IMR-90 (cell line): Measurements from ENCODE around the gene LRPAP1. TPM values are rescaled to one million over a fixed set of nuclear protein-coding genes. Genes with fewer than 3 reads are reported as not detected.

Experiments
- ATAC-seq: fragments of 200-7000 bp; cut with Tn5 transposase; 2 replicates; pipeline ENCODE4 v1.9.1; 2020; ENCODE audit warnings: low read depth, mild to moderate bottlenecking, moderate library complexity
- BruUV-seq: library from RNA; stranded (reverse); fragments of 400-500 nt; replicated peaks from 2 replicates; lab custom pipeline; 2021; lab: Mats Ljungman, UMichigan
- CTCF ChIA-PET: fragments of 300-600 bp; formaldehyde crosslinking; extraction: SDS; loops from one replicate; lab custom pipeline; 2021; ENCODE audit warnings: antibody characterized with exemption; lab: Yijun Ruan, JAX
- POLR2A ChIA-PET: fragments of 300-600 bp; sonication (Branson Sonifier 250); formaldehyde crosslinking; loops from one replicate; lab custom pipeline; 2022; ENCODE audit warnings: antibody characterized with exemption; ENCODE audit not compliant: unreplicated experiment; lab: Charles Lee
- DNase-seq: peaks from one replicate; pipeline ENCODE4 v3.0.0; 2013
- H2AFZ ChIP-seq: replicated peaks from 2 replicates; pipeline ENCODE3; 2013; ENCODE audit warnings: low read length, mild to moderate bottlenecking; ENCODE audit not compliant: poor library complexity
- H2AK5ac ChIP-seq: 2 replicates; pipeline ENCODE4 v1.6.1; 2013; ENCODE audit warnings: low read depth, low read length, inconsistent platforms
- H2AK9ac ChIP-seq: replicated peaks from 2 replicates; pipeline ENCODE3; 2013; ENCODE audit warnings: mild to moderate bottlenecking, low read depth, low read length, moderate library complexity; ENCODE audit not compliant: poor library complexity
- H2BK120ac ChIP-seq: 2 replicates; pipeline ENCODE4 v1.6.1; 2013; ENCODE audit warnings: low read depth, low read length, inconsistent platforms
- H2BK15ac ChIP-seq: 3 replicates; pipeline ENCODE4 v1.6.1; 2013; ENCODE audit warnings: low read depth, low read length, inconsistent platforms
- H2BK20ac ChIP-seq: 2 replicates; pipeline ENCODE4 v1.6.1; 2013; ENCODE audit warnings: low read depth, mild to moderate bottlenecking, inconsistent platforms, low read length, moderate library complexity
- H2BK5ac ChIP-seq: 2 replicates; pipeline ENCODE4 v1.6.1; 2013; ENCODE audit warnings: mild to moderate bottlenecking, low read depth, low read length, inconsistent platforms; ENCODE audit not compliant: poor library complexity, severe bottlenecking
- H3K14ac ChIP-seq: replicated peaks from 2 replicates; pipeline ENCODE4 v1.6.1; 2013; ENCODE audit warnings: low read depth, low read length, inconsistent platforms
- H3K18ac ChIP-seq: 2 replicates; pipeline ENCODE4 v1.6.1; 2013; ENCODE audit warnings: low read depth, low read length, control low read depth
- H3K23ac ChIP-seq: 2 replicates; pipeline ENCODE4 v1.6.1; 2013; ENCODE audit warnings: low read depth, low read length, inconsistent platforms
- H3K27ac ChIP-seq: 2 replicates; pipeline ENCODE4 v1.5.1; 2013; ENCODE audit warnings: mild to moderate bottlenecking, control low read depth, low read length; ENCODE audit not compliant: insufficient read depth
- H3K27me3 ChIP-seq: 2 replicates; pipeline ENCODE4 v1.6.1; 2013; ENCODE audit warnings: low read length; ENCODE audit not compliant: control insufficient read depth, insufficient read depth
- H3K36me3 ChIP-seq: 2 replicates; pipeline ENCODE4 v1.6.1; 2013; ENCODE audit warnings: low read length, mixed read lengths; ENCODE audit not compliant: control insufficient read depth, insufficient read depth
- H3K4ac ChIP-seq: 2 replicates; pipeline ENCODE4 v1.6.1; 2013; ENCODE audit warnings: low read depth, low read length, inconsistent platforms
- H3K4me1 ChIP-seq: 2 replicates; pipeline ENCODE4 v1.6.1; 2013; ENCODE audit warnings: low read length, mixed read lengths; ENCODE audit not compliant: control insufficient read depth, insufficient read depth
- H3K4me2 ChIP-seq: 2 replicates; pipeline ENCODE4 v1.6.1; 2013; ENCODE audit warnings: low read depth, mild to moderate bottlenecking, control low read depth, low read length, moderate library complexity
- H3K4me3 ChIP-seq: 2 replicates; pipeline ENCODE4 v1.5.1; 2013; ENCODE audit warnings: low read depth, mild to moderate bottlenecking, control low read depth, low read length, moderate library complexity; ENCODE audit not compliant: insufficient read depth
- H3K56ac ChIP-seq: 2 replicates; pipeline ENCODE4 v1.6.1; 2013; ENCODE audit warnings: low read length, inconsistent platforms; ENCODE audit not compliant: insufficient read depth; ENCODE audit errors: extremely low read depth
- H3K79me1 ChIP-seq, 2 experiments: 2 replicates each; pipeline ENCODE4 v1.6.1; 2013; ENCODE audit warnings: low read length in 2 of 2, inconsistent platforms in 1 of 2, low read depth in 1 of 2
- H3K9ac ChIP-seq: 2 replicates; pipeline ENCODE4 v1.6.1; 2013; ENCODE audit warnings: low read depth, low read length, control low read depth
- H3K9me1 ChIP-seq: 2 replicates; pipeline ENCODE4 v1.6.1; 2013; ENCODE audit warnings: low read length, inconsistent platforms; ENCODE audit not compliant: insufficient read depth
- H3K9me3 ChIP-seq: 2 replicates; pipeline ENCODE4 v1.6.1; 2013; ENCODE audit warnings: low read length; ENCODE audit not compliant: control insufficient read depth, insufficient read depth
- H4K20me1 ChIP-seq: 2 replicates; pipeline ENCODE4 v1.6.1; 2013; ENCODE audit warnings: low read length, inconsistent platforms; ENCODE audit not compliant: insufficient read depth
- H4K5ac ChIP-seq: 2 replicates; pipeline ENCODE4 v1.6.1; 2013; ENCODE audit warnings: mild to moderate bottlenecking, low read depth, low read length, control low read depth
- H4K8ac ChIP-seq, 2 experiments: 2 replicates each; pipeline ENCODE4 v1.6.1; 2013; ENCODE audit warnings: low read depth in 2 of 2, low read length in 2 of 2, control low read depth in 1 of 2, inconsistent platforms in 1 of 2
- H4K91ac ChIP-seq: 2 replicates; pipeline ENCODE4 v1.6.1; 2013; ENCODE audit warnings: low read depth, low read length, inconsistent platforms; ENCODE audit not compliant: insufficient read depth
- BHLHE40 ChIP-seq: fragments of 150-350 bp; IDR thresholded peaks from 2 replicates; pipeline ENCODE4 v1.6.1; 2016; ENCODE audit warnings: mild to moderate bottlenecking, low read depth, low read length
- CHD1 ChIP-seq: IDR thresholded peaks from 2 replicates; pipeline ENCODE4 v1.6.1; 2012; ENCODE audit warnings: low read depth, low read length, improper control_type of control experiment
- FOS ChIP-seq: fragments of 150-350 bp; IDR thresholded peaks from 2 replicates; pipeline ENCODE4 v1.6.1; 2016; ENCODE audit warnings: low read depth, low read length
- MAFK ChIP-seq: IDR thresholded peaks from 2 replicates; pipeline ENCODE4 v1.6.1; 2012; ENCODE audit warnings: low read depth, low read length, improper control_type of control experiment
- MAZ ChIP-seq: IDR thresholded peaks from 2 replicates; pipeline ENCODE4 v1.6.1; 2012; ENCODE audit warnings: low read depth, mild to moderate bottlenecking, low read length, improper control_type of control experiment, moderate library complexity, borderline replicate concordance
- NFE2L2 ChIP-seq: fragments of 150-350 bp; IDR thresholded peaks from 2 replicates; pipeline ENCODE4 v1.6.1; 2016; ENCODE audit warnings: low read depth, mild to moderate bottlenecking, low read length
- POLR2A ChIP-seq: IDR thresholded peaks from 2 replicates; pipeline ENCODE4 v1.6.1; 2012; ENCODE audit warnings: mild to moderate bottlenecking, low read depth, low read length
- RCOR1 ChIP-seq: IDR thresholded peaks from 2 replicates; pipeline ENCODE4 v1.6.1; 2012; ENCODE audit warnings: mild to moderate bottlenecking, low read length, improper control_type of control experiment; ENCODE audit not compliant: insufficient replicate concordance
- SMC3 ChIP-seq: fragments of 150-350 bp; IDR thresholded peaks from 2 replicates; pipeline ENCODE4 v1.6.1; 2016; ENCODE audit warnings: low read depth, mild to moderate bottlenecking, antibody characterized with exemption, low read length, moderate library complexity
- USF2 ChIP-seq: fragments of 150-350 bp; IDR thresholded peaks from 2 replicates; pipeline ENCODE4 v1.6.1; 2017; ENCODE audit warnings: mild to moderate bottlenecking, antibody characterized with exemption, low read length, low read depth
- WGBS, 2 experiments: methylation state at CpG; one replicate each; pipeline versions ENCODE4 v1.1.5 to v1.1.7; 2013; ENCODE audit warnings: missing lambda C conversion rate in 2 of 2; ENCODE audit not compliant: insufficient read length in 1 of 2; ENCODE audit errors: extremely low coverage in 2 of 2; 5-methylcytosine and 5-hydroxymethylcytosine counted together
- dilution Hi-C: fragments of 300-500 bp; cut with HindIII; formaldehyde crosslinking; loops from one replicate; pipeline ENCODE4 v1.14.3; 2018; ENCODE audit warnings: low sequenced_read_pairs; ENCODE audit not compliant: unreplicated experiment
- in situ Hi-C: fragments of 300-500 bp; cut with MboI; formaldehyde crosslinking; loops from 3 replicates; pipeline ENCODE4 v1.14.3; 2019; ENCODE audit warnings: low sequenced_read_pairs, inconsistent platforms, mixed read lengths
- intact Hi-C: fragments of 100-400 bp; cut with micrococcal nuclease; formaldehyde crosslinking; loops from 2 replicates; pipeline ENCODE4 v1.10.0; 2022
- polyA plus RNA-seq, 3 experiments: library from polyadenylated mRNA; depleted of rRNA; stranded (reverse); fragments of >200 nt; gene quantifications; 2 replicates each; pipeline ENCODE4 v1.2.3, GENCODE V29; 2012; ENCODE audit warnings: low replicate concordance in 1 of 3
- total RNA-seq: library from RNA; depleted of rRNA; stranded (reverse); fragments of >200 nt; gene quantifications from 2 replicates; pipeline ENCODE4 v1.2.3, GENCODE V29; 2012
- TF ChIP-seq, protein P1 (sequence below): fragments of 150-350 bp; IDR thresholded peaks from 2 replicates; pipeline ENCODE4 v1.6.1; 2016; ENCODE audit warnings: low read depth, mild to moderate bottlenecking, low read length, moderate library complexity, borderline replicate concordance
- TF ChIP-seq, protein P2 (sequence below): conservative IDR thresholded peaks from 2 replicates; pipeline ENCODE4 v1.5.1; 2012; ENCODE audit warnings: mild to moderate bottlenecking, low read depth, low read length, improper control_type of control experiment

LRPAP1 gene
- total and polyA plus RNA-seq, 2 of the 4 experiments (the other 2 are of a cell fraction), result 135 to 175 TPM

- Histone ChIP-seq H2AK9ac (no peak overlapping the region), H3K4me2 (no peak overlapping the region), H4K20me1 (0 out of 2 replicates have a peak, but pooled peaks cover 5% of the 10 kb centered on the region), H3K9me1 (0 out of 2 replicates have a peak, but pooled peaks cover 5% of the 10 kb centered on the region), H3K14ac (no peak overlapping the region), H3K4ac (no peak overlapping the region), H3K79me1 (no peaks in the 10 kb centered on the region), H3K27me3 (peaks cover 52% of the 10 kb centered on the region), H4K8ac (no peak overlapping the region), H2BK15ac (no peak overlapping the region), H3K36me3 (no peaks in the 10 kb centered on the region), H2BK120ac (no peak overlapping the region), H2AK5ac (no peak overlapping the region), H3K18ac (no peak overlapping the region), H3K9ac (no peak overlapping the region), H3K4me1 (no peaks in the 10 kb centered on the region), H3K9me3 (no peaks in the 10 kb centered on the region), H4K5ac (no peak overlapping the region), H4K91ac (no peak overlapping the region), H2BK20ac (no peak overlapping the region), H2BK5ac (no peak overlapping the region), H3K27ac (no peak overlapping the region), H3K4me3 (no peak overlapping the region), H3K56ac (no peak overlapping the region), H3K23ac (no peak overlapping the region), H2AFZ (no peak overlapping the region)
- 27% methylated on average over 16 of the region's 43 CpGs; no CpG with 5 or more reads in 1 of the 2 experiments for WGBS, 2 experiments
- in situ Hi-C loops (no loop called here), dilution Hi-C loops (no loop called here), intact Hi-C loops (no loop called here)
- TF ChIP-seq FOS (no peak), NFE2L2 (no peak), RCOR1 (no peak), SMC3 (no peak), BHLHE40 (no peak), MAZ (no peak), CHD1 (no peak), POLR2A (no peak), USF2 (no peak), MAFK (no peak)
- TF ChIP-seq, protein P1, sequence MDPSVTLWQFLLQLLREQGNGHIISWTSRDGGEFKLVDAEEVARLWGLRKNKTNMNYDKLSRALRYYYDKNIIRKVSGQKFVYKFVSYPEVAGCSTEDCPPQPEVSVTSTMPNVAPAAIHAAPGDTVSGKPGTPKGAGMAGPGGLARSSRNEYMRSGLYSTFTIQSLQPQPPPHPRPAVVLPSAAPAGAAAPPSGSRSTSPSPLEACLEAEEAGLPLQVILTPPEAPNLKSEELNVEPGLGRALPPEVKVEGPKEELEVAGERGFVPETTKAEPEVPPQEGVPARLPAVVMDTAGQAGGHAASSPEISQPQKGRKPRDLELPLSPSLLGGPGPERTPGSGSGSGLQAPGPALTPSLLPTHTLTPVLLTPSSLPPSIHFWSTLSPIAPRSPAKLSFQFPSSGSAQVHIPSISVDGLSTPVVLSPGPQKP, result no peak
- TF ChIP-seq, protein P2, sequence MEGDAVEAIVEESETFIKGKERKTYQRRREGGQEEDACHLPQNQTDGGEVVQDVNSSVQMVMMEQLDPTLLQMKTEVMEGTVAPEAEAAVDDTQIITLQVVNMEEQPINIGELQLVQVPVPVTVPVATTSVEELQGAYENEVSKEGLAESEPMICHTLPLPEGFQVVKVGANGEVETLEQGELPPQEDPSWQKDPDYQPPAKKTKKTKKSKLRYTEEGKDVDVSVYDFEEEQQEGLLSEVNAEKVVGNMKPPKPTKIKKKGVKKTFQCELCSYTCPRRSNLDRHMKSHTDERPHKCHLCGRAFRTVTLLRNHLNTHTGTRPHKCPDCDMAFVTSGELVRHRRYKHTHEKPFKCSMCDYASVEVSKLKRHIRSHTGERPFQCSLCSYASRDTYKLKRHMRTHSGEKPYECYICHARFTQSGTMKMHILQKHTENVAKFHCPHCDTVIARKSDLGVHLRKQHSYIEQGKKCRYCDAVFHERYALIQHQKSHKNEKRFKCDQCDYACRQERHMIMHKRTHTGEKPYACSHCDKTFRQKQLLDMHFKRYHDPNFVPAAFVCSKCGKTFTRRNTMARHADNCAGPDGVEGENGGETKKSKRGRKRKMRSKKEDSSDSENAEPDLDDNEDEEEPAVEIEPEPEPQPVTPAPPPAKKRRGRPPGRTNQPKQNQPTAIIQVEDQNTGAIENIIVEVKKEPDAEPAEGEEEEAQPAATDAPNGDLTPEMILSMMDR, result no peak
- no TSS peak for BruUV-seq
- POLR2A ChIA-PET, result no interaction called here
- CTCF ChIA-PET, result no interaction called here
- DNase-seq, result no peak
- ATAC-seq, result no peak
Measured at GRCh38 chr4:3463556-3464348, 68.5 kb downstream of the LRPAP1 start.
